Neural progenitor cell (in vitro differentiated cells): ENCODE data around the gene NSMCE4A. TPM values are rescaled to one million over a fixed set of nuclear protein-coding genes. Genes with fewer than 3 reads are reported as not detected.
"Not testable (repeated sequence)": the region's sequence is repeated elsewhere in the genome, so short reads cannot be mapped to it uniquely, and the experiment has no call there.

Experiments
- DNase-seq: peaks from one replicate; pipeline ENCODE4 v3.0.0-alpha.2; 2016; ENCODE audit warnings: low spot score
- H2AFZ ChIP-seq: fragments of 200-600 bp; sonication (generic); replicated peaks from 2 replicates; pipeline ENCODE4 v1.6.1; 2016; ENCODE audit warnings: antibody characterized with exemption
- H3F3A ChIP-seq: fragments of 200-600 bp; sonication (generic); 2 replicates; pipeline ENCODE4 v1.6.1; 2016; ENCODE audit warnings: antibody characterized with exemption, low read depth
- H3K27ac ChIP-seq: fragments of 200-600 bp; sonication (generic); 2 replicates; pipeline ENCODE4 v1.5.1; 2016; ENCODE audit warnings: mild to moderate bottlenecking
- H3K27me3 ChIP-seq: fragments of 200-600 bp; sonication (generic); 2 replicates; pipeline ENCODE4 v1.6.1; 2016; ENCODE audit warnings: mild to moderate bottlenecking, moderate library complexity
- H3K36me3 ChIP-seq: fragments of 200-600 bp; sonication (generic); 2 replicates; pipeline ENCODE4 v1.5.1; 2016
- H3K4me1 ChIP-seq: fragments of 200-600 bp; sonication (generic); 2 replicates; pipeline ENCODE4 v1.6.1; 2016; ENCODE audit warnings: mixed run types
- H3K4me2 ChIP-seq: fragments of 200-600 bp; sonication (generic); 2 replicates; pipeline ENCODE4 v1.6.1; 2016
- H3K4me3 ChIP-seq: fragments of 200-600 bp; sonication (generic); 2 replicates; pipeline ENCODE4 v1.5.1; 2016
- H3K79me2 ChIP-seq: fragments of 200-600 bp; sonication (generic); 2 replicates; pipeline ENCODE4 v1.6.1; 2016; ENCODE audit warnings: low read depth
- H3K9ac ChIP-seq: fragments of 200-600 bp; sonication (generic); 2 replicates; pipeline ENCODE4 v1.6.1; 2016
- H3K9me3 ChIP-seq: fragments of 200-600 bp; sonication (generic); 2 replicates; pipeline ENCODE4 v1.5.1; 2016; ENCODE audit warnings: low read depth
- H4K20me1 ChIP-seq: fragments of 200-600 bp; sonication (generic); 2 replicates; pipeline ENCODE4 v1.6.1; 2016; ENCODE audit warnings: low read depth
- H3K27ac Mint-ChIP-seq: 3 replicates; pipeline ENCODE4 v1.8.0; 2021; ENCODE audit warnings: mixed read lengths
- H3K27me3 Mint-ChIP-seq: 2 replicates; pipeline ENCODE4 v1.8.0; 2022; ENCODE audit warnings: low read depth, mild to moderate bottlenecking, inconsistent platforms, moderate library complexity, mixed read lengths; ENCODE audit not compliant: insufficient read depth
- H3K36me3 Mint-ChIP-seq: 3 replicates; pipeline ENCODE4 v1.8.0; 2021; ENCODE audit warnings: mixed read lengths
- H3K4me1 Mint-ChIP-seq: 3 replicates; pipeline ENCODE4 v1.8.0; 2021; ENCODE audit warnings: mixed read lengths
- H3K4me3 Mint-ChIP-seq: 3 replicates; pipeline ENCODE4 v1.8.0; 2021; ENCODE audit warnings: mild to moderate bottlenecking, moderate library complexity, mixed read lengths
- H3K9me3 Mint-ChIP-seq: 3 replicates; pipeline ENCODE4 v1.8.0; 2020; ENCODE audit warnings: mixed read lengths
- CTCF ChIP-seq: fragments of 200-600 bp; sonication (generic); IDR thresholded peaks from 2 replicates; pipeline ENCODE4 v1.5.1; 2017; ENCODE audit warnings: antibody characterized with exemption, mild to moderate bottlenecking
- EZH2 ChIP-seq: fragments of 200-600 bp; sonication (generic); IDR thresholded peaks from 2 replicates; pipeline ENCODE4 v1.6.1; 2017; ENCODE audit warnings: antibody characterized with exemption, mild to moderate bottlenecking, moderate library complexity
- EZH2phosphoT487 ChIP-seq: fragments of 200-600 bp; sonication (generic); IDR thresholded peaks from 2 replicates; pipeline ENCODE4 v1.6.1; 2017; ENCODE audit warnings: antibody characterized with exemption
- total RNA-seq: library from RNA; depleted of rRNA; stranded (reverse); fragments of >200 nt; gene quantifications from 2 replicates; pipeline ENCODE4 v1.2.3, GENCODE V29; 2015; ENCODE audit warnings: low replicate concordance

NSMCE4A gene
- total RNA-seq, 1 donor from 2014 or later = 223 TPM

DNA sequence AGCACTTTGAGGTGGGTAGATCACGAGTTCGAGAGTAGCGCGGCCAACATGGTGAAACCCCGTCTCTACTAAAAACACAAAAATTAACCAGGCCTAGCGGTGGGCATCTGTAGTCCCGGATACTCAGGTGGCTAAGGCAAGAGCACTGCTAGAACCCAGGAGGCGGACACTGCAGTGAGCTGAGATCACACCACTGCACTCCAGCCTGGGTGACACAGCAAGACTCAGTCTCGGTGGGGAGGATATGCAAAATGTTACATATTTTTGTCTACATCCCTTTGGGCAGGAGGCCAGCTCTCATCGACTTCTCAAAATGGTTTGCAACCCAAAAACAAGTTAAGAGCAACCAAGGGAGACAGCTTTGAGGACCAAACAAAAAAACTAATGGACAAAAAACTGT is 55.4 kb downstream of the NSMCE4A start:
- TF ChIP-seq EZH2phosphoT487 = no peak
- no peak for TF ChIP-seq EZH2
- no peak for TF ChIP-seq CTCF
- H2AFZ ChIP-seq = no peak overlapping the region
- H3K4me3 Mint-ChIP-seq = no peak overlapping the region
- H3K27me3 ChIP-seq = no peaks in the 10 kb centered on the region
- no peak overlapping the region for H3K9ac ChIP-seq
- peaks cover 18% of the 10 kb centered on the region for H3F3A ChIP-seq
- H3K4me3 ChIP-seq = no peak overlapping the region
- peaks cover 68% of the 10 kb centered on the region for H3K79me2 ChIP-seq
- no peaks in the 10 kb centered on the region for H3K9me3 ChIP-seq
- H3K27ac ChIP-seq = no peak overlapping the region
- peaks cover 30% of the 10 kb centered on the region for H3K4me1 Mint-ChIP-seq
- peaks cover 35% of the 10 kb centered on the region for H3K36me3 Mint-ChIP-seq
- H4K20me1 ChIP-seq = no peaks in the 10 kb centered on the region
- DNase-seq = no peak
- no peaks in the 10 kb centered on the region for H3K27me3 Mint-ChIP-seq
- H3K36me3 ChIP-seq = no peaks in the 10 kb centered on the region
- H3K4me2 ChIP-seq = no peak overlapping the region
- no peak overlapping the region for H3K27ac Mint-ChIP-seq
- no peaks in the 10 kb centered on the region for H3K9me3 Mint-ChIP-seq
- peaks cover 15% of the 10 kb centered on the region for H3K4me1 ChIP-seq

DNA sequence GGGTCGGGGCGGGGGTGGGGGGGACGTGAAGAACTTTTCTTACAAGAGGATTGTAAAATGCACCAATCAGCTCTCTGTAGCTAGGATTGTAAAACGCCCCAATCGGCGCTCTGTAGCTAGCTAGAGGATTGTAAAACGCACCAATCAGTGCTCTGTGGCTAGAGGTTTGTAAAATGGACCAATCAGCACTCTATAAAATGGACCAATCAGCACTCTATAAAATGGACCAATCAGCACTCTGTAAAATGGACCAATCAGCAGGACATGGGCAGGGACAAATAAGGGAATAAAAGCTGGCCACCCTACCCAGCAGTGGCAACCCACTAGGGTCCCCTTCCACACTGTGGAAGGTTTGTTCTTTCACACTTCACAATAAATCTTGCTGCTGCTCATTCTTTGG is 56.2 kb downstream of the NSMCE4A start:
- H3K27ac Mint-ChIP-seq, H3K27me3 Mint-ChIP-seq, H3K27me3 ChIP-seq, H3K27ac ChIP-seq, H3K9ac ChIP-seq, H3K4me2 ChIP-seq, H2AFZ ChIP-seq, H3K4me3 Mint-ChIP-seq, DNase-seq, H4K20me1 ChIP-seq, H3K4me3 ChIP-seq, H3K9me3 Mint-ChIP-seq, H3K9me3 ChIP-seq, H3K36me3 ChIP-seq: not testable (repeated sequence)
- Histone ChIP-seq H3K4me1 (peaks cover 15% of the 10 kb centered on the region), H3K79me2 (peaks cover 63% of the 10 kb centered on the region), H3F3A (peaks cover 18% of the 10 kb centered on the region)
- H3K4me1 Mint-ChIP-seq = peaks cover 27% of the 10 kb centered on the region
- peaks cover 37% of the 10 kb centered on the region for H3K36me3 Mint-ChIP-seq

- H3K4me1 ChIP-seq = no peaks in the 10 kb centered on the region
- no peaks in the 10 kb centered on the region for H3K27me3 Mint-ChIP-seq
- DNase-seq = no peak
- no peak overlapping the region for H3K27ac Mint-ChIP-seq
- H3K27me3 ChIP-seq = no peaks in the 10 kb centered on the region
- peaks cover 47% of the 10 kb centered on the region for H3K36me3 Mint-ChIP-seq
- H3K9ac ChIP-seq = no peak overlapping the region
- TF ChIP-seq EZH2 = no peak
- no peak for TF ChIP-seq EZH2phosphoT487
- TF ChIP-seq CTCF = no peak
- H3F3A ChIP-seq = no peaks in the 10 kb centered on the region
- no peak overlapping the region for H3K4me3 ChIP-seq
- no peaks in the 10 kb centered on the region for H3K4me1 Mint-ChIP-seq
- no peak overlapping the region for H2AFZ ChIP-seq
- no peak overlapping the region for H3K4me3 Mint-ChIP-seq
- H3K9me3 Mint-ChIP-seq = no peaks in the 10 kb centered on the region
- H3K4me2 ChIP-seq = no peak overlapping the region
- H4K20me1 ChIP-seq = no peaks in the 10 kb centered on the region
- no peaks in the 10 kb centered on the region for H3K9me3 ChIP-seq
- H3K79me2 ChIP-seq = peaks cover 33% of the 10 kb centered on the region
- H3K27ac ChIP-seq = no peak overlapping the region
- peaks cover 10% of the 10 kb centered on the region for H3K36me3 ChIP-seq
These were observed 60.4 kb downstream of the NSMCE4A start for GRCh38 chr10:121914661-121915060.

GRCh38 chr10:121911421-121911697 is 63.7 kb downstream of the NSMCE4A start:
- Mint-ChIP-seq H3K27me3 (no peaks in the 10 kb centered on the region), H3K36me3 (peaks cover 44% of the 10 kb centered on the region), H3K4me3 (no peak overlapping the region), H3K9me3 (no peaks in the 10 kb centered on the region), H3K27ac (no peak overlapping the region), H3K4me1 (no peaks in the 10 kb centered on the region)
- no peak overlapping the region for H3K4me2 ChIP-seq
- peaks cover 15% of the 10 kb centered on the region for H3K79me2 ChIP-seq
- H3K27me3 ChIP-seq = no peaks in the 10 kb centered on the region
- no peaks in the 10 kb centered on the region for H3K9me3 ChIP-seq
- DNase-seq = no peak
- H3K4me1 ChIP-seq = no peaks in the 10 kb centered on the region
- no peak overlapping the region for H3K9ac ChIP-seq
- no peaks in the 10 kb centered on the region for H3F3A ChIP-seq
- TF ChIP-seq EZH2phosphoT487 (no peak), EZH2 (no peak), CTCF (no peak)
- no peak overlapping the region for H2AFZ ChIP-seq
- no peak overlapping the region for H3K4me3 ChIP-seq
- H3K27ac ChIP-seq = no peak overlapping the region
- H4K20me1 ChIP-seq = no peaks in the 10 kb centered on the region
- H3K36me3 ChIP-seq = peaks cover 10% of the 10 kb centered on the region
